PC-9 (cell line): ENCODE measurements around the gene HES5. TPM values are rescaled to one million over a fixed set of nuclear protein-coding genes. Genes with fewer than 3 reads are reported as not detected.
"Not testable (repeated sequence)": the region's sequence is repeated elsewhere in the genome, so short reads cannot be mapped to it uniquely, and the experiment has no call there.

Experiments
- BruUV-seq: library from RNA; stranded (reverse); fragments of 400-500 nt; replicated peaks from 2 replicates; lab custom pipeline; 2021; lab: Mats Ljungman, UMichigan
- CTCF ChIA-PET: fragments of 300-600 bp; sonication (Branson Sonifier 250); formaldehyde crosslinking; loops from one replicate; lab custom pipeline; 2022; ENCODE audit warnings: antibody characterized with exemption; lab: Charles Lee
- POLR2A ChIA-PET: fragments of 300-600 bp; sonication (Branson Sonifier 250); formaldehyde crosslinking; loops from one replicate; lab custom pipeline; 2022; ENCODE audit warnings: antibody characterized with exemption; ENCODE audit not compliant: unreplicated experiment; lab: Charles Lee
- DNase-seq, 2 experiments: peaks; one replicate each; pipeline versions ENCODE4 v3.0.0 to v3.0.0-alpha.2; 2015 to 2022; ENCODE audit warnings: mixed read lengths in 1 of 2
- H2AFZ ChIP-seq: fragments of 200-600 bp; sonication (generic); 2 replicates; pipeline ENCODE4 v1.8.1; 2017; ENCODE audit warnings: antibody characterized with exemption
- H3F3A ChIP-seq: fragments of 200-600 bp; sonication (generic); 2 replicates; pipeline ENCODE4 v1.8.1; 2017; ENCODE audit warnings: antibody characterized with exemption, mild to moderate bottlenecking, low read depth; ENCODE audit not compliant: insufficient read depth
- H3K27ac ChIP-seq: fragments of 200-600 bp; sonication (generic); 2 replicates; pipeline ENCODE4 v1.6.1; 2016; ENCODE audit warnings: mixed run types
- H3K27me3 ChIP-seq: fragments of 200-600 bp; sonication (generic); 2 replicates; pipeline ENCODE4 v1.6.1; 2016; ENCODE audit warnings: low read depth, mixed run types; ENCODE audit not compliant: insufficient read depth
- H3K36me3 ChIP-seq: fragments of 200-600 bp; sonication (generic); 2 replicates; pipeline ENCODE4 v1.6.1; 2016; ENCODE audit warnings: low read depth, mixed run types
- H3K4me1 ChIP-seq: fragments of 200-600 bp; sonication (generic); replicated peaks from 2 replicates; pipeline ENCODE4 v1.6.1; 2016; ENCODE audit warnings: mixed run types; ENCODE audit not compliant: insufficient read depth
- H3K4me2 ChIP-seq: fragments of 200-600 bp; sonication (generic); 2 replicates; pipeline ENCODE4 v1.6.1; 2017; ENCODE audit warnings: mixed run types
- H3K4me3 ChIP-seq: fragments of 200-600 bp; sonication (generic); 2 replicates; pipeline ENCODE4 v1.6.1; 2016; ENCODE audit warnings: mixed run types
- H3K79me2 ChIP-seq: fragments of 200-600 bp; sonication (generic); 2 replicates; pipeline ENCODE4 v1.6.1; 2017; ENCODE audit warnings: low read depth, mixed run types
- H3K9me2 ChIP-seq: fragments of 200-600 bp; sonication (generic); 2 replicates; pipeline ENCODE4 v1.8.1; 2017; ENCODE audit warnings: mild to moderate bottlenecking; ENCODE audit not compliant: insufficient read depth
- H3K9me3 ChIP-seq: fragments of 200-600 bp; sonication (generic); 2 replicates; pipeline ENCODE4 v1.8.1; 2016; ENCODE audit warnings: low read depth; ENCODE audit not compliant: insufficient read depth
- H4K20me1 ChIP-seq: fragments of 200-600 bp; sonication (generic); 2 replicates; pipeline ENCODE4 v1.8.1; 2017; ENCODE audit not compliant: insufficient read depth
- EZH2 ChIP-seq: fragments of 200-600 bp; sonication (generic); IDR thresholded peaks from 2 replicates; pipeline ENCODE4 v1.8.0; 2017; ENCODE audit warnings: antibody characterized with exemption, low read depth
- intact Hi-C: fragments of 100-400 bp; cut with micrococcal nuclease; formaldehyde crosslinking; loops from one replicate; pipeline ENCODE4 v1.10.0; 2022; ENCODE audit not compliant: unreplicated experiment
- total RNA-seq: library from RNA; stranded (reverse); gene quantifications from 2 replicates; pipeline ENCODE4 v1.2.3, GENCODE V29; 2021
- TF ChIP-seq, protein P1 (sequence below): fragments of 200-600 bp; sonication (generic); conservative IDR thresholded peaks from 2 replicates; pipeline ENCODE4 v1.6.1; 2017; ENCODE audit warnings: mixed run types, antibody characterized with exemption, mild to moderate bottlenecking, moderate library complexity

The HES5 gene
- total RNA-seq, 1 experiment from 2014 or later = not detected

DNA sequence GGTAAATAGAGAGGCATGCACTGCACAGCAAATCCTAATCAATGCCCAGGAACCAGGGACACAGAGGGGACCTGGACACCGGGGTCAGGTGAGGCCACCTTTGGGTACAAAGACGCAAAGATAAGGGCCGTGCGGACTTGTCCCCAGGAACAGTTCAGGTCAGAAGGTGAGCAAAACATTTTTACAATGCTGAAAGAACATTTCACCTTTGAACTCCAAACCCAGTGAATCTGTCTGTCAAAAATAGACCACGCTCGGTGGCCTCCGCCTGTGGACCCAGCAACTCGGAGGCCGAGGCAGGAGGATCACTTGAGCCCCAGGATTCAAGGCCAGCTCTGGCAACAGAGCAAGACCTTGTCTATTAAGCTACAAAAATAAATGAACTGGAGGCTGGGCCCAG is 41.3 kb upstream of the HES5 start:
- Histone ChIP-seq H2AFZ (no peak overlapping the region), H3F3A (no peaks in the 10 kb centered on the region), H3K9me2 (no peaks in the 10 kb centered on the region), H3K4me1 (no peaks in the 10 kb centered on the region), H3K4me2 (no peak overlapping the region), H3K27me3 (peaks cover 68% of the 10 kb centered on the region), H3K4me3 (no peak overlapping the region), H3K9me3 (no peaks in the 10 kb centered on the region), H4K20me1 (no peaks in the 10 kb centered on the region), H3K79me2 (no peaks in the 10 kb centered on the region), H3K36me3 (no peaks in the 10 kb centered on the region), H3K27ac (no peak overlapping the region)
- TF ChIP-seq EZH2 = no peak
- TF ChIP-seq, protein P1, sequence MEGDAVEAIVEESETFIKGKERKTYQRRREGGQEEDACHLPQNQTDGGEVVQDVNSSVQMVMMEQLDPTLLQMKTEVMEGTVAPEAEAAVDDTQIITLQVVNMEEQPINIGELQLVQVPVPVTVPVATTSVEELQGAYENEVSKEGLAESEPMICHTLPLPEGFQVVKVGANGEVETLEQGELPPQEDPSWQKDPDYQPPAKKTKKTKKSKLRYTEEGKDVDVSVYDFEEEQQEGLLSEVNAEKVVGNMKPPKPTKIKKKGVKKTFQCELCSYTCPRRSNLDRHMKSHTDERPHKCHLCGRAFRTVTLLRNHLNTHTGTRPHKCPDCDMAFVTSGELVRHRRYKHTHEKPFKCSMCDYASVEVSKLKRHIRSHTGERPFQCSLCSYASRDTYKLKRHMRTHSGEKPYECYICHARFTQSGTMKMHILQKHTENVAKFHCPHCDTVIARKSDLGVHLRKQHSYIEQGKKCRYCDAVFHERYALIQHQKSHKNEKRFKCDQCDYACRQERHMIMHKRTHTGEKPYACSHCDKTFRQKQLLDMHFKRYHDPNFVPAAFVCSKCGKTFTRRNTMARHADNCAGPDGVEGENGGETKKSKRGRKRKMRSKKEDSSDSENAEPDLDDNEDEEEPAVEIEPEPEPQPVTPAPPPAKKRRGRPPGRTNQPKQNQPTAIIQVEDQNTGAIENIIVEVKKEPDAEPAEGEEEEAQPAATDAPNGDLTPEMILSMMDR = no peak
- intact Hi-C loops = no loop called here
- DNase-seq = no peak
- no TSS peak for BruUV-seq
- POLR2A ChIA-PET = no interaction called here
- CTCF ChIA-PET = no interaction called here

DNA sequence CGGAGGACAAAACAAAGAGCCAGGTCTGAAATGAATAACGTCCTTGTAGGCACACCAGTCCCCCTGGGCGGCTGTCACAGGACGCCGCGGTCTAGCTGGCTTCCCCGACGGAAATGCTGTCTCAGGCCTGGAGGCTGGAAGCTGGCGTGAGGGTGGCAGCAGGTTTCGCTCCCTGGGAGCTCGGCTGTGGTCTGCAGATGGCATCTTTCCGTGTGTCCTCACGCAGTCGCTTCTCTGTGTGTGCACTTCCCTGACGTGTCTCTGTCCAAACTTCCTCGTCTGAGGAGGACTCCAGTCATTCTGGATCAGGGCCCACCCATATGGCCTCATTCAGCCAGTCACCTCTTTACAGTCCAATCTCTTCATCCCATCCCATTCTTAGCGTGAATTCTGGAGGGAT is 40.3 kb upstream of the HES5 start:
- peak in 1 of 2 experiments; percentile 26 for DNase-seq
- no peaks in the 10 kb centered on the region for H3K9me3 ChIP-seq
- H3K79me2 ChIP-seq = no peaks in the 10 kb centered on the region
- H3K27me3 ChIP-seq = peaks cover 68% of the 10 kb centered on the region
- ChIA-PET CTCF (no interaction called here), POLR2A (no interaction called here)
- H3K27ac ChIP-seq = no peak overlapping the region
- no peak overlapping the region for H3K4me3 ChIP-seq
- intact Hi-C loops = no loop called here
- no peak for TF ChIP-seq EZH2
- TF ChIP-seq, protein P1 = no peak
- H3K4me2 ChIP-seq = no peak overlapping the region
- no peaks in the 10 kb centered on the region for H3K9me2 ChIP-seq
- H3K4me1 ChIP-seq = no peaks in the 10 kb centered on the region
- H3K36me3 ChIP-seq = no peaks in the 10 kb centered on the region
- no peak overlapping the region for H2AFZ ChIP-seq
- no TSS peak for BruUV-seq
- H3F3A ChIP-seq = no peaks in the 10 kb centered on the region
- H4K20me1 ChIP-seq = no peaks in the 10 kb centered on the region

DNA sequence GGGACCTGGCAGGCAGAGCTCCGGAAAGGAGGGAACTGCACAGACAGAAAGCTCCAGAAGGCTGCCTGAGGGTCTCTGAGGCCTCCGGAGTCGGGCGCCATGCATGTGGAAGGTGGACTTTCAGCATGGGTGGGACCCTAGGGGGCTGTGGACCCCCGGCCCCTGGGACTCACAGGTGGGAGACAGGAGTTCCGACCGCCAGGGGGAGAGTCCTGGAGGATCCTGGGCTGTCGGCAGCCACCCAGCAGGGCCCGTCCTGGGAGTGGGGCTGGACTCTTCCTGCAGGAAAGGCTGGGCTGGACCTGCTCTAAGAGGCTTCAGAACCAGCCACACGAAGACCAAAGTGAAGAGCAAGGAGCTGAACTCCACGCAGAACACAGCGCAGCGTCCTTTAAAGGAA is 39.6 kb upstream of the HES5 start:
- H3K4me2 ChIP-seq, H4K20me1 ChIP-seq, BruUV-seq, H3K9me3 ChIP-seq, H2AFZ ChIP-seq, CTCF ChIA-PET, H3K4me1 ChIP-seq, H3K4me3 ChIP-seq, H3K36me3 ChIP-seq, intact Hi-C loops, H3F3A ChIP-seq, H3K27ac ChIP-seq, H3K79me2 ChIP-seq, POLR2A ChIA-PET, H3K9me2 ChIP-seq: not testable (repeated sequence)
- H3K27me3 ChIP-seq = peaks cover 73% of the 10 kb centered on the region
- DNase-seq = peak in 1 of 2 experiments; percentile 9

DNA sequence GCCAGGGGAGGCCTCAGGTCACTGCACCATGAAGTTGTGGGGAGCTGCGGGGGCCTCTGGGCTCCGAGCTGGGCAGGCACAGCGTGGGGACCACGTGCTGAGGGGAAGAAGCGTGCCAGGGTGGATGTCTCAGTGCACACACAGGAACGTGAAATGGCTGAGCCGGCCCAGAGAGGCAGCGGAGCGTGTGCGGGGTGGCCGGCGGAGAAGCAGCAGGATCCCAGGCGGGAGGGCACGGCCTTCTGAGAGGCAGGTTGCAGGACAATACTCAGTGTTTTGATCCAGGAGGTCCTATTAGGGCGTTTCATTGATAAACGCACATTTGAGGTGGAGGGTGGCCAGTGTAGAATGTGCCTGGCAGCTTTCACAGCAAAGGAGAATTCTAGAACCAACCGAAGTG is 39.0 kb upstream of the HES5 start:
- POLR2A ChIA-PET = no interaction called here
- BruUV-seq = no TSS peak
- CTCF ChIA-PET = no interaction called here
- Histone ChIP-seq H3K9me2 (no peaks in the 10 kb centered on the region), H3K79me2 (no peaks in the 10 kb centered on the region), H3K27ac (no peak overlapping the region), H4K20me1 (no peaks in the 10 kb centered on the region), H3K4me1 (no peaks in the 10 kb centered on the region), H2AFZ (no peak overlapping the region), H3K9me3 (no peaks in the 10 kb centered on the region), H3K4me2 (no peak overlapping the region), H3F3A (no peaks in the 10 kb centered on the region), H3K36me3 (no peaks in the 10 kb centered on the region), H3K27me3 (peaks cover 70% of the 10 kb centered on the region), H3K4me3 (no peak overlapping the region)
- no peak for TF ChIP-seq EZH2
- TF ChIP-seq, protein P1 = no peak
- DNase-seq = no peak
- intact Hi-C loops = no loop called here

DNA sequence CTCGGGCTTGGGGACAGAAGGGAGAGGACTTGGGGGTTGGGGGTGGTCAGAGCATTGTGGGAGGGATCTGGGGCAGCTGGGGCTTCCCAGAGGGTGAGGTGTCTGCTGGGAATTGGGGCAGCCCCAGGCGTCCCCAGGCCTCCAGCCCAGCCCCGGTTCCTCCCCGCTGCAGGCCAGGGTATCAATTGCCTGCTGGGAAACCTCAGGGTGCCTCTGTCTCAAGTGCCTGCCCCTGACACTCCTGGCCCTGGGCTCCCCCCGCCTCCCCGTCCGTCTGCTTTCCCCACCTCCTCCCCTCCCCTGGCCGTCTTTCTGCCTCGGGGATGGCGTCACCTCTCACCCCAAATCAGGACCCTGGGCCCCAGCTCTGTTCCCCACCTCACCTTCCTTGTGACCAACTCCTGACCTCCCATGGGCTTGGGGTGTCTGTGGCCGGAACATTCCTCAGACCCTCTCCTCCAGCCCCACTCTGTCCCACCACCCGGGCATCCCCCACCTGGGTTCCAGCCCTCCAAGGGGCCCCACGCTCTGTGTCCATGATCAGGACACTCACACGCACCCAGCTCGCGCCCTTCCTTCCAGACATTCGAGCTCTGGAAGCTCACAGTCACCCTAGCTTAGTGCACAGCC is 38.2 kb upstream of the HES5 start:
- H3K36me3 ChIP-seq, POLR2A ChIA-PET: not testable (repeated sequence)

More for the DNA sequence above, 38.2 kb upstream of the HES5 start:
- H3K27me3 ChIP-seq = peaks cover 62% of the 10 kb centered on the region
- H3K9me2 ChIP-seq, CTCF ChIA-PET, H3K9me3 ChIP-seq, H3K4me1 ChIP-seq, BruUV-seq, DNase-seq, H3F3A ChIP-seq, H4K20me1 ChIP-seq, H3K4me3 ChIP-seq, H3K79me2 ChIP-seq, H3K27ac ChIP-seq, H2AFZ ChIP-seq, intact Hi-C loops, H3K4me2 ChIP-seq: not testable (repeated sequence)
